ENCODE measurements around the gene PCYT1A.

DNA sequence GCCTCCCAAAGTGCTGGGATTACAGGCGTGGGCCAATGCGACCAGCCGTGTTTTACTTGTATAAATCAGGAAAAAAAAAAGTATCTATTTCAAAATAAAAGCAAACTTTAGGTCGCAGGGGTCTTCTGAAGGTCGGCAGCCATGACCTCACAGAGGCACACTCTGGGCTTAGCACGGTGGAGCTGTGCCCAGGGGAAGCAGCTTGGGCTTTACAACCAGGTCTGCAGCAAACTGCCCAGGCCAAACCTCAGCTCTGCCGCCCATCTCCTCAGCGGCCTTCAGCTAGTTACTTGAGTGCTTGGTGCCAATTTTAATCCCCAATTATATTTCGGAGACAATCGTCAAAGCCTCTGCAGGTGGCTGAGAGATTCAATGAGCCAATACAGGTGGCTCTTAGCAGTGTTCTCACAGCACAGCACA is 106.4 kb downstream of the PCYT1A start:
- TF ChIP-seq, protein P1, sequence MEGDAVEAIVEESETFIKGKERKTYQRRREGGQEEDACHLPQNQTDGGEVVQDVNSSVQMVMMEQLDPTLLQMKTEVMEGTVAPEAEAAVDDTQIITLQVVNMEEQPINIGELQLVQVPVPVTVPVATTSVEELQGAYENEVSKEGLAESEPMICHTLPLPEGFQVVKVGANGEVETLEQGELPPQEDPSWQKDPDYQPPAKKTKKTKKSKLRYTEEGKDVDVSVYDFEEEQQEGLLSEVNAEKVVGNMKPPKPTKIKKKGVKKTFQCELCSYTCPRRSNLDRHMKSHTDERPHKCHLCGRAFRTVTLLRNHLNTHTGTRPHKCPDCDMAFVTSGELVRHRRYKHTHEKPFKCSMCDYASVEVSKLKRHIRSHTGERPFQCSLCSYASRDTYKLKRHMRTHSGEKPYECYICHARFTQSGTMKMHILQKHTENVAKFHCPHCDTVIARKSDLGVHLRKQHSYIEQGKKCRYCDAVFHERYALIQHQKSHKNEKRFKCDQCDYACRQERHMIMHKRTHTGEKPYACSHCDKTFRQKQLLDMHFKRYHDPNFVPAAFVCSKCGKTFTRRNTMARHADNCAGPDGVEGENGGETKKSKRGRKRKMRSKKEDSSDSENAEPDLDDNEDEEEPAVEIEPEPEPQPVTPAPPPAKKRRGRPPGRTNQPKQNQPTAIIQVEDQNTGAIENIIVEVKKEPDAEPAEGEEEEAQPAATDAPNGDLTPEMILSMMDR (IDR thresholded peaks at IDR 0.05), result no peak
- TF ChIP-seq POLR2AphosphoS5 (IDR thresholded peaks at IDR 0.05), result no peak
- TF ChIP-seq POLR2A (IDR thresholded peaks at IDR 0.05), result no peak

Measured in prostate gland (tissue), 2 donors.